KG1 (cell line): ENCODE data around the gene SLC39A3.

Experiments
- DNase-seq: peaks from one replicate; lab custom pipeline; 2025; lab: John Stamatoyannopoulos, UW

The SLC39A3 gene, protein sequence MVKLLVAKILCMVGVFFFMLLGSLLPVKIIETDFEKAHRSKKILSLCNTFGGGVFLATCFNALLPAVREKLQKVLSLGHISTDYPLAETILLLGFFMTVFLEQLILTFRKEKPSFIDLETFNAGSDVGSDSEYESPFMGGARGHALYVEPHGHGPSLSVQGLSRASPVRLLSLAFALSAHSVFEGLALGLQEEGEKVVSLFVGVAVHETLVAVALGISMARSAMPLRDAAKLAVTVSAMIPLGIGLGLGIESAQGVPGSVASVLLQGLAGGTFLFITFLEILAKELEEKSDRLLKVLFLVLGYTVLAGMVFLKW

DNA sequence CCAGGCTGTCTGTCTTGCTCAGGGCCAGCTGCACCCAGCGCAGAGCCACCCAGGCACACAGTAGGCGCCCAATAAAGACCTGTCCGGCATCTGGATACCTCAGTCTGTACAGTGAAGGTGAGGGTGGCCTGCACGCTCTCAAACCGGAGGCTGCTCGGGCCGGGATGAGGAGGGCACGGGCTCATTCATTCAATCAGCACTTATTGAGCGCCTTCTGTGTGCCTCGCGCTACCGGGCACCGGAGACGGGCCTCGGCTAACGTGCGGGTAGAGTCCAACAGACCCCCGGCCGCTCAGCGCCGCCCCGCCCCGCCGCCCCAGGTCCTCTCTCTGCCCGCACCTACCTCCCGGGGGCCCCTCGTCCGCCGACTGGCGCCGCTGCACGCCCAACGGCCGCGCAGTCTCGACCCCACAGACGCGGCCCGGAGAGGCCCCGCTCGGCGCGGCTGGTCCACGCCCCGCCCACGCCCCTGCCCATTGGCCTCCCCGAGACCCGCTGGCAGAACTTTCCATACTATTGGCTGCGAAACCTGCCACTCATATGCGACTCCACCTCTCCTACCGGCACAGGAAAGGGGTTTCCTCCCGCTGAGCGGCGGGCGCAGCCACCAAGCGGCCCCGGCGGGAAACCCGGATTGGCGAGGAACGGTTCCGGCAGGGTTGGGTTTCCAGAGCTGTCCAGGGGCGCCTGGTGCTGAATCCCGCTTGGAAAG lies at the start of gene SLC39A3:
SLC39A3 (minus strand) TSS at position 416 of the 712 bp plus-strand sequence. CDS start 2,760 bp downstream, outside the sequence.
- peak; percentile 92 for DNase-seq

DNA sequence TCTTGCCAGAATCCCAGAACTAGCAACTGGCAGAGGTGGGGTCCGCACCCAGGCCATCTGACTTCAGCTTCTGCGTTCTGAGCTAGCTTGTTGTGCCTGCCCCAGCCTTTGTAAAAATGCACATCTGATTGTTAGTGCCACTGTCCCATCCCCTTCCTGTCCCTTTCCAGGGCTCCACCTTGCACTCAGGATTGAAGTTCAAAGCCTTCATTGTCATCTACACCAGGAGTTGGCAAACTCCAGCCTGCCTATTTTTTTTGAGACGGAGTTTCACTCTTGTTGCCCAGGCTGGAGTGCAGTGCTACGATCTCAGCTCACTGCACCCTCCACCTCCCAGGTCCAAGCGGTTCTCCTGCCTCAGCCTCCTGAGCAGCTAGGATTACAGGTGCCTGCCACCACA lies 48.4 kb upstream of the SLC39A3 start:
- no peak for DNase-seq

DNA sequence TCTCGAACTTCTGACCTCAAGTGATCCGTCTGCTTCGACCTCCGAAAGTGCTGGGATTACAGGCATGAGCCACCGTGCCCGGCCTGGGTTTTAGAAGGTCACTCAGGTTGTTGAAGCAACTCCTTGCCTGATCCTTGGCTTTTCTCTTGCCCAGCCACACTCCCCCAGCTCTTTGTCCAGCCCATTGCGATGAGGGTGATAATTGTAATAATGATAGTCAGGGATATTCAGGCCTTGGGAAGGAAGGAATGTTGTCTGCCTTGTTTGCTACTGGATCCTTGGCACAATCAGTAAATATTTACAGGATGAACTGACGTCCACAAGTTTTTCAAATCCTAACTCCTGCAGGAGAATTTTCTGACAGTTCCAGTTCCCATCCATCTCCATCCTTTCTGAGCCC lies 47.3 kb upstream of the SLC39A3 start:
- DNase-seq = no peak

DNA sequence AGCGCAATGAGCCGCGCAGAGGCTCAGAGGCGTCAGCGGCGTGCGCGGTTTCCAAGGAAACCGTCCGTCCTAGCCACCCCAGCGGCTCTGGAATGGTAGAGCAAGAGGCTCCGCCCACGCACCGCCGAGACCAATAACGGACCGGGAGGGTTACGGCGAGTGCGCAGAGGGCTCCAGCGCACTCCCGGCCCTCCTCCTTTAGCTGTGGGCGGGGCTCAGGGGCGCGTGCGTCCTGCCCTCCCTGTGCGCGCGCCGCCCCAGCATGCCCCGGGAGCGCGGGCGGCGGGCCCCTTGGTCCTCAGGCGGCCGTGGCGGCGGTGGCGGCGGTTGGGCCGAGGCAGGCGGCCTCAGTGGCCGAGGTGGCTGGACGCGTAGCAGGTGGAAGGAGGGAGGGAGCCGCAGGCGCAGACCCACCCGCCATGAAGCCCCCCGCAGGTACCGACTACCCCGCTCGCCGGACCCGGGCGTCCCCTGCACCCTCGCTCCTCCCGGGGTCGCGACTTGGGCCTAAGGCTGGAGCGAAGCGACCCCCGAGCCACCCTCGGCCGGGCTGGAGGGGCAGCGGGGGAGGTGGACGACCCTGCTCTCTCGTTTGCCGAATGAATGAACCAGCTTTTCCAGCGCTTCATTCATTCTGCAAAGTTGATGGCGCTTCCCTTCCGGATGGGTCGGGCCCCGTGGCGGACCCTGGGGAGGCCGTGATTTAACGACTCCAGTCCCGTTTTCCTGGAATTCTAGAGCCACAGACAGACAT lies 45.6 kb upstream of the SLC39A3 start, which contains the start of gene THOP1:
THOP1 (plus strand) TSS at position 260 of the 754 bp plus-strand sequence; CDS start at position 420, 160 bp downstream.
- DNase-seq = peak; percentile 97

DNA sequence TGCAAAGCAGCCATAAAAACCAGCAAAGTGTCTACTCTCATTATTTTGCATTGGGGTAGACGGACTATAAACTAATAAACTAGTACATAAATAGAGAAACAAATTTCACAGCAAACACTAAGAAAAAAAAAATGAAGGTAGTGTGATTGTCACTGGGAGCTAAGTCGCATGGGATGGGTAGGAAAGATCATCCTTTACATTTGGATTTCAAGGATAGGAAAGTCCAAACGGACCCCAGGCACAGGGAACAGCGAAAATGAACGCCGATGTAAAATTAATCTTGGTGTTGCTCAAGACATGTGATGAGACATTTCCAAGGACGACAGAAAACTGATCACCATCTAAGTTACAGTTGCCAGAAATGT lies 43.9 kb upstream of the SLC39A3 start:
- no peak for DNase-seq

DNA sequence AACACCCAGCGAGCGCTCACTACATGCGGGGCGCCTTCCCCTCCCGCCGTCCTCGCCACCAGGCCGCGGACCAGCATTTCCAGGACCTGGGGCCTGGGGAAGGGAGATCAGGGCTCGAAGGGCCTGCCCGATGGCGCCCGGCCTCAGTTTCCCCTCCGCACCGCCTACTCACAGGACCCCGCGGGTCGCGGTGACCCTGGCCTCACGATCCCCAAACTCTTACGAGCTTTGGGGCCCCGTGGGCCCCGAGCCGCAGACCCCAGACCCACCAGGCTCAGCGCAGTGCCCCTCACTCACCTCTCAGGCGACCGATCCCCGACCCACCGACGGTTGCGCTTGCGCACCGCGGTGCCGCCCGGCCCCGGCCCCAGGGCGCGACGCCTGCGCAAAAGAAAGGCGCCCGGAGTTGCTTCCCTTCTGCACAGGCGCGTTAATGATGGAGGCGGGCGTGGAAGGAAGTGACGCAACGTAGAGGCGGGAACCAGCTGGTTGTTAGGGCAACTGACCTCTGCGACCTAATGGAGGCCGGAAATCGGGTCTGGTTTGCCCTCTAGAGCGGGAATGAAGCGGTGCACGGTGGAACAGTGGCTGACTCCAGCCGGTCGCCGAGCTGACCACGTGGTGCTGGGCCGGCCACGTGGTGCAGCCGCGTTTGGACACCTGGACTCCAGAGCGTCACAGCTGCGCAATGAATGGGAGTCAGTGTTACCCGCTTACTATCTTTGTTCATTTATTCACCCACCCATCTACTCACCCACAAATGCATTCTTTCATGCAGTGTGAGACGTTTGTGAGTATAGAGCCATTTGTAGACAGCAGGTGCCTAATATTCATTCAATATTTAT lies 43.3 kb upstream of the SLC39A3 start, which contains the start of gene SGTA:
SGTA (minus strand) TSS at position 338 of the 845 bp plus-strand sequence. CDS start 14,205 bp downstream, outside the sequence.
- peak; percentile 96 for DNase-seq

DNA sequence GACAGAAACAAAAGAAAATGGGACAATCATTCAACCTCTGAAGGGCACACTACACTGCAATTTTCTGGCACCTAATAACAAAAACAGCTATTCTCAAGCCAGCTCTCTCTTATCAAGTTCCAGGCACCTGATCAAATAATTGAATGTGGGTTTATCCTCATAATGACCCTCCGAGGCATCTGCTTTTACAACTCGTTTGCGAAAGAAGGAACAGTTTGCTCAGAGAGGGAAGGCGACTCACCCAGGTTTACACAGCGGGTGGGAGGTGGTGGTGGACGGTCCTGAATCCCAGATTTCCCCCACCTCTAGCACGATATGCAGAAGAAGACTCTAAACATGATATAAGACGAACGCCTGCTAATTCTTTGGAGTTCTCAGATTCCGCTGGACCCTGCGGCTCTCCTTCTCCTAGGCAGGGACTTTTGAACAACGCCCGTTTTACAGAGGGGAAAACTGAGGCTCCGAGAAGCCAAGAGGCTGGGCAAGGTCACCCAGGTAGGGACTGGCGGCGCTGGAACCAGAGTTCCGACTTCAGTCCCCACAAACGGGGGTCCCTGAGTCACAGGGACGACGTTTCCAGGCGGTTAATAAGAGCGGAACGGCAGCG lies 42.6 kb upstream of the SLC39A3 start:
- DNase-seq = no peak

DNA sequence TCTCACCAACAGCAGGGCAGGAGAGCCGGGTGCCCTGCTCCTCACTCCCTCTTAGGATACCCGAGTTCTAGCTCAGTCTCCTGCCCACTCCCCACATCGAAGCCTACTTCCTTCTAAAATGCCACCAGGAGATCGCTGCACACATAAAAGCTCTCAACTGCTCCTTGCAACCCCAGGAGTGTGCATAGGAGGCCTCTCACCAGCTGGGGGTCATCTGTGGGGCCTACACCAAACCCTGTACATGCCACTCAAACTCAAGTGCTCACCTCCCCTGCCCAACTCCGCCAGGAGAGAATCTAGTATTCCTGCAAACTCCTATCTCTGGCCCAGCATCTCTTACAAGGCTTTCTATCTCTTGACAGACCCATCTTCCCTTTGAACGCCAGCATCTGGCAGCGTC lies 40.5 kb upstream of the SLC39A3 start:
- no peak for DNase-seq

DNA sequence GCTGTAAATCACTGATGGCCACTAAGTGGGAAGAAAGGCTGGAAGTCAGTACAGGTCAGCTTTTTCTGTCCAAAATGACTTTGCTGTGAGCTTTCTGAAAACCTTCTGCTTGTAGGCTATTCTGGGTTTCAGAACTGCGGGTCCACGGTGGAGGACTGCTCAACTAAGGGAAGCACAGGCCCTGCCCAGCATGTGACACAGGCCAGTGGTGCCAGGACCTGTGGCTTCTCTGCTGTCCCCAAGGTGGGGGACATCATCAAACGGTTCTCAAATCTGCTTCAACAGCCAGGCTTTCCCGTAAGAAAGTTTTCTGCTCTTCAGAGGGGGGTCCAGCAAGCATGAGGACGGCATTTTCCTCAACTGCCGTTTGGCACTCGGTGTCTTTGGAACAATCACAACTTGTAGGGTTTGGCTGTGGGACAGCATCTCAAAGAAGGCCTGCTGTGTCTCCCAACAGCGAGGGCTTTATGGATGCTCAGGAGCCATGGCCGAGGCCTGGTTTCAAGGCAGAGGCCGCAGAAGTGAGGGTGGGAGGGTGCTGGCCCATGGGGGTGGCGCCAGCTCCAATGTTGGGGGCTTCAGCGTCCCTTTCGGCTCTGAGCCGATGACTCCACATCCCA lies 39.4 kb upstream of the SLC39A3 start:
- DNase-seq = no peak

DNA sequence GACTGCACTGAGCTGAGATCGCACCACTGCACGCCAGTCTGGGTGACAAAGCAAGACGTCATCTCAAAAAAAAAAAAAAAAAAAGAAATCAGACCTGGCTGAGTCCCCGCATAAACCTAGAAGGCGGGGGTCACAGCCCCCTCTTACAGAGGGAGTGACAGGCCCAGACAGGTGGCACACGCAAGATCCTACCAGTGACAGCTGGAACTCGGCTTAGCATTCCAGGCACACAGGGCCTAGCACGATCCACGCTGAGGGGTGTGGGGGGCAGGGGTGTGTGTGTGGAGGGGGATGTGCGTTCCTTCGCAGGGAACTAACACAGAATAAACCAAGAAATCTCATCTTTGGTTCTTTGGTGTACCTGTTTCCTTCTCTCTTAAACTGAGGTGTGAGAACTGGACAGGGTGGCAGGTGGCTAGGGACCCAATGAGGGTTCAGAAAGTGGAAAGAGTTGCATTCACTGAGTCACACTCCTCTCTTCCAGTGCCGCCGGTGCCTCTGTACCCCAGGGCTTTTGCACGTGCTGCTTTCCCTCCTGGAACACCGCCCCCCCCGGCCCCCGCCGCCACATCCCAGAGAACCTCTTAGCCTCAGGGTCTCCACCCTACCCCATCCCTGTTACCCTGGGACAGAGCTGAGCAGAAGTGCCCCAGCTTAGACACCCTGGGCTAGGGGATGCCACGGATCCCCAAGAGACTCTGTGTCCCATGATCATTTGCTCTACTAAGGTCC lies 38.3 kb upstream of the SLC39A3 start:
- no peak for DNase-seq

DNA sequence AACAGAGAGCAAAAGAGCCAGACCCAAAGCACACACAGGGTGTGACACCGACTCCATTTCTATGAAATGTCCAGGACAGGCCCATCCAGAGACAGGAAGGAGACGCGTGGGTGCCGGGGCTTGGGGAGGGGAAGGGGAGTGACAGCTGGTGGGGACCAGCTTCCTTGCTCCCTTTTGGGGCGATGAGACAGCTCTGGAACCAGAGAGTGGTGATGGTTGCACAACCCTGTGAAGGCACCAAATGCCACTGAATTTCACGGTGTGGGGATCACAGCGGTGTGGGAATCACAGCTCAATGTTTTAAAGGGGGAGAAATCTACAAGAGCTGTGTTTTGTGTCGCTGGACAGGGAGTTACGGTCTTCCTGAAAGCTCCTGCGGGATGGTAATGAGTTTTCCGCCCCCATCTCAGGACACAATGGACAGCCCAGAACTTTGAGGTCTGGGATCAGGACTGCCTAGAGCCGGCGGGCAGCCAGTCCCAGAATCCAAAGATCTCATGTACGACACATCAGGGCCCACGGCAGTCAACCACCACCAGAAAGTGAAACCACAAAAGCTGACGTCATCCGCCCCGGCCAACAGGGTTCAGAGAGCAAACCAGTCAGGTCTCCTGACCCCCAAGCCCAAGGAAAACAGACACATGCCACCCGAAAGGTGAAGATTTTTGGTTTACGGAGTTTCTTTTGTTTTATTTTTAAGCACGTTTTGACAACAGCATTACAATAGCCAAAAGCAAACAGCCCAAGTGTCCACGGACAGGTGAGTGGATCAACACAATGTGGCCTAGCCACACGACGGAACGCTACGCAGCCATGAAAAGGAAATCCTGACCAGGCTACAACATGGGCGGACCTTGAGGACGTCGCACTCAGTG lies 36.0 kb upstream of the SLC39A3 start:
- no peak for DNase-seq

DNA sequence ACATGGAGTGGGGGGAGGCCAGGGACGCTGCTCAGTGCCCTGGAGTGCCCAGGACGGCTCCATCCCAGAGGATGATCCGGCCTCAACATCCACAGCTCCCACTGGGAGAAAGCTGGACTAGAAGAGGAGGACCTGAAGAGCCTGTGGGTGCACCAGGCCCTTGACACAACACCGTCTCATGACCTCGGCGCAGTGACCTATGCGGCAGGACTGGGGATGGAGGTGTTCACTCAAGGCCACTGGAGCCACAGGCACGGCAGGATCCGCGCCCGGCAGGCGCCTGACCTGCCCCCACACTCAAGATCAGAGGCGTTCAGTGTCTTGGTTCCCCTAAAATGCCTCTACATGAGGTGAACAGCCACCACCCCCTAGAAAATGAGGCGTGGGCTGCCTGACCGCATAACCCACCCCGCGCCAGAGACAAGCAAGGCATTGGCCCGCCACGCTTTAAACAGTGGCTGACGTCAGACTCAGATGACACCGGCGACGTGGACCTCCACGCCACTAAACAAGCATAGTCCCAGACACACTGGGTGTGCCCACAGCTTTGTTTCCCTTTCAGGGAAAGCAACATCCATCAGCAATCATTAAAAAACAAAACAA lies 35.2 kb upstream of the SLC39A3 start:
- no peak for DNase-seq

DNA sequence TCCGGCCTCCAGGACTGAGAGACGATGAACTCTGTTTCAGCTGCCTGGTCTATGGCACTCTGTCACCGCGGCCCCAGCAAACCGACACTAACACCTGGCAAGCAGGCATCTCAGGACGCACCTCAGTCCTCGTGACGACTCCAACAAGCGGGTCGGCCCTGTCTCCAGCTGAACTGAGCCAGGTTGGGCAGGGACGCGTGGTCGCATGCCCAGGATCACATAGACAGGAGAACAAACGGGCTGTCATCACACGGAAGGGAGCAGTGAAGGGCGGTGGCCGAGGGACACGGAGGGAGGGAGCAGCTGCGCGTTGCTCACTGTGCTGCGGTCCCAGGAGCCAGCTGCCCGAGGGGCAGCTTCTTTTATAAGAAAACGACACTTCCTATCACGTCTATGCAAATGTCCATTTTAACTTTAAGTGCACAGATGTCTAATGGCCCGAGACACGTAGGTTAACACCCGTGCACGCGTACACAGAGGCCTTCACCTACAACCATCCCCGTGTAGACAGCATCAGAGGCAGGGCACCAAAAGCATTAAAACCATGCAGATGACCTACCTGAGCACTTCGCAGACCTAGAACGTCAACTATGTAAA lies 34.4 kb upstream of the SLC39A3 start:
- no peak for DNase-seq

DNA sequence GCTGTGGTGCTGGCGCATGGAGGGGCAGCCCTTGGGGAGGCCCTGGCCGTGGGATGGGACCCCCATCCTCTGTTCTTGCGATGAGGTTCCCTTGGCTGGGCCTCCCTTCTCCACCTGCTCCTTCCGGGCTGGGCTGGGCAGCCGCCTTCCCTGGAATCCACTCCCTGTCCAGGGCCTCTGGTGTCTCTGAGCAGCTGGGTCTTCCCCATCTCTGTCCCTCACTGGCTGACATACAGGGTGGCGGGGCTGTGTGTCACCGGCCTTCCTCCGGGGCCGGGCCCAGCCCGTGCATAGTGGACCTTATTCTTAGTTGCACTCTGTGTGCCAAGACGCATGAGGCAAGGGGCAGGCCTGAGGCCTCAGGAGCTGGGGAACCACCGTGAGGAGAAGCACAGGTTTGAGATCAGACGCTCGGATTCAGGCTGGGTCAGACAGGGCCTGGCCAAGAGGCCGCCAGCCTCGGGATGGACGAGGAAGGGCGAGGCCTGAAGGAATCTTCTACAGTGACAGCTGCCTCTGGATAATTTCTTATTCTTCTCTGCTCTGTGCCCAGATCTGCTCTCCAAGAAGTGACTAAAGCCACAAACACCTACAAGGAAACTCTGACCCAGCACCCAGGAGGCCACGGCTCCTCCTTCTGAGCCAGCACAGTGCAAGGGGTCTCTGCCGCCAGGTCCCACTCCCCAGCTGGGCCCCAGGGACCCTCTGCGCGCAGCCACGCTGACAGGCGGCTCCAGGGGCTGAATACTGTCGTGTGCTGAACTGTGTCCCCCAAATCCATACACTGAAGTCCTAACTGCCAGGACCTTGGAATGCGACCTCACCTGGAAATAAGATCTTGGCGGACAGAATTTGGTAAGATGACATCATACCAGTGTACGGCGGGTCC lies 32.2 kb upstream of the SLC39A3 start:
- DNase-seq = no peak

DNA sequence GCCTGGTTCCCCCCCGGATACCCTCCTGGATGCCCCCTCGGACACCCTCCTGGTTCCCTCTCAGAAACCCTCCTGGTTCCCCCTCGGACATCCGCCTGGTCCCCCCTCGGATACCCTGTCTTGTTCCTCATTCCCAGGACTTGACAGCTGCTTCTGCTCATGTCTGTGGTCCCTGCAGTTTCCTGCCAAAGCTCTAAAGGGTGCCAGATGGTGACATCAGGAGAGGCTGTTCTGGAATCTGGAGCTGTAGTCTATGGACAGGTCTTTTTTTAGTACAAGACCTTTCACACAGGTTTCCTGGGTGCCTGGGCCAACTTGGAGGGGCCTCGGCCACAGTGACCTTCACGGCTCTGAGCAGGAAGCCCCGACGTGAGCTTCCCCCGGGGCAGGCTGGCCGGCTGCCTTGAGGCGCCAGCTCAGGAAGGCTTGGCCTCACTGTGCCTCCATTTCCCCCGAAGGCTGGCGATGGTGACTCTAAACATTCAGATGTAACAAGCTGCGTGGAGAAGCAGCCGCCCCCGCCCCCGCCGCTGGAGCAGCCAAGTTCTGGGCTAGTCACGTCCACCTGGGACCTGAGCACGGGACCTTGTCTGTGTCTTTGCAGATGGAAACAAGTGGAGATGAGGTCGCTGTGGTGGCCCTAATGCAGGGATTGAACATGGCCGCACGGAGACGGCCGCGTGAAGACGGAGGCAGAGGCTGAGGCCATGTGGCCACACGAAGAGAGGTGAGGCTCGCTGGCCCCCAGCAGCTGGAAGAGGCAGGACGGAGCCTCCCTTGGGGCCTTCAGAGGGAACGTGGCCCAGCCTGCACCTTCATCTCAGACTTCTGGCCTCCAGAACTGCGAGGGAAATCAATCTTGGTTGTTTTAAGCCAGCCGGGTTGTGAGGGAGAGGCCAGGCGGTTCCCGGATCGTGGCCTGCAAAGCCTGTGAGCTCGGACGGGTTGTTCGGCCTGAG lies 30.5 kb upstream of the SLC39A3 start:
- no peak for DNase-seq

DNA sequence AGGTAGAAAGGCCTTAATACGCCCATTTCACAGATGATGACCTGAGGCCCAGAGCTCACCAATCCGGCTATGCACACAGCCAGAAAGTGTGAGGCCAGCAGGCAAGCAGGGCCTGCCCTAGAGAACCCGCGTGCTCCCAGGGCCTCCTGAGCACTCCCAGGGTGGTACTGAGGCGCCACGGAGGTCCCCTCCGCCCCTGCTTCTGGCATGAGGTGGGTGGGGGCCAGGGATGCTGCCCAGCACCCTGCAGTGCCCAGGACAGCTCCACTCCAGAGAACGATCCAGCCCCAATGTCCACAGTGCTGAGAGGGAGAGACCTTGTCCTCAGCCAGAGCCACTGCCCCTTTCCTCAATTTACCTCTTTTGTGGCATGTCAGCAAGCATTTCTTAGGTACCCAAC lies 29.4 kb upstream of the SLC39A3 start:
- DNase-seq = no peak
